HS-27A (cell line): ENCODE measurements around the gene S100A6.

Source experiments
- DNase-seq: peaks from one replicate; pipeline ENCODE4 v3.0.0-alpha.2; 2012; ENCODE audit warnings: low read depth, missing footprints

S100A6 gene

GRCh38 chr1:153545067-153546055 lies 9.6 kb upstream of the S100A6 start, which contains the start of gene S100A4:
S100A4 (minus strand) TSS chr1:153545806; CDS start chr1:153544794, 1,012 bp downstream.
- DNase-seq: peak; percentile 80

- no peak for DNase-seq
Measured at GRCh38 chr1:153544453-153545066, 8.8 kb upstream of the S100A6 start.

DNA sequence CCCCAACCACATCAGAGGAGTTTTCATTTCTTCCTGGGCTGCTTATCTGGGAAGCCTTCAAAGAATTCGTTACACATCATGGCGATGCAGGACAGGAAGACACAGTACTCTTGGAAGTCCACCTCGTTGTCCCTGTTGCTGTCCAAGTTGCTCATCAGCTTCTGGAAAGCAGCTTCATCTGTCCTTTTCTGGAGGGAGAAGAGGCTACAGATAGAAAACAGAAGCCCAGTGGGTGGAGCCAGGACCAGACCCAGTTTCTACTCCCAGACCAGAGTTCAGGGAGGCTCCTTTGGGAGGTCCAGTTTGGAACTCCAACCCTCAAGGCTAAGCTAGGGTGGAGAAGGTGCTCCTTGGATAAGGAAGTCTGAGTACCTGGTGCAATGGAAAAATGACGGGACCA lies 7.9 kb upstream of the S100A6 start:
- no peak for DNase-seq

- no peak for DNase-seq
Measured at GRCh38 chr1:153542956-153543711, 7.3 kb upstream of the S100A6 start.

GRCh38 chr1:153541641-153542590 lies 6.1 kb upstream of the S100A6 start:
- DNase-seq: no peak

GRCh38 chr1:153540394-153541361 lies 4.9 kb upstream of the S100A6 start, which contains the start of gene S100A5:
S100A5 (minus strand) TSS chr1:153540934; CDS start chr1:153540191, 743 bp downstream.
- no peak for DNase-seq

GRCh38 chr1:153539395-153540093 lies 3.8 kb upstream of the S100A6 start:
- DNase-seq: no peak

- no peak for DNase-seq
Measured at GRCh38 chr1:153538315-153538821, 2.6 kb upstream of the S100A6 start.

- no peak for DNase-seq
Measured at GRCh38 chr1:153537376-153537730, 1.6 kb upstream of the S100A6 start.

- no peak for DNase-seq
Measured at GRCh38 chr1:153536671-153537375, 1.0 kb upstream of the S100A6 start.

GRCh38 chr1:153536012-153536670 lies 350 bp upstream of the S100A6 start:
- peak; percentile 82 for DNase-seq

- DNase-seq: no peak
Measured at GRCh38 chr1:153534925-153535241, 908 bp downstream of the S100A6 start.

GRCh38 chr1:153534226-153534924 lies 1.4 kb downstream of the S100A6 start:
- DNase-seq: no peak

- DNase-seq: peak; percentile 86
Measured at GRCh38 chr1:153533689-153534201, 2.0 kb downstream of the S100A6 start.

- DNase-seq: peak; percentile 68
Measured at GRCh38 chr1:153532769-153533599, 2.8 kb downstream of the S100A6 start.

DNA sequence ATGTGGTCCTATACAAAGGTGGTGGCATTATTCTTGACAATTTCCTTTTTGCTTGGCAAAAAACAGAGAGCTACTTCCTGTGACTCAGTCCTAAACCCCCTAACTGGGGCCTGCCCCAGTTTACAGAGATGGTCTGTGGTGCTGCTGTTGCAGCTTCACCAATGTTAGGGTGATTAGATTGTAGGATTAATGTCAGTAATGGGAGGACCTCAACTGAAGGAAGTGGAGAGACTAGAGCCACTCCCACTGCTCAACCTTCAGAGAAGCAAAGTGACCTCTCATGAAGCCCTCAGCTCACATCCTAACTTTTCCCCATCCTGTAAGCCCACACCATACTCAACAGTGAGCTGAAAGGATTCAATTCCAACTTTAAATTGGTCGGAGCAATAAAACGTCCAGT lies 3.6 kb downstream of the S100A6 start:
- DNase-seq: no peak
